EL (cell line): ENCODE measurements around the gene RABEP1.
A peak's percentile ranks its signal among the peaks of the same experiment; 100 is the strongest.

Experiments
- DNase-seq: peaks from one replicate; pipeline ENCODE4 v3.0.0-alpha.2; 2016

RABEP1 gene

GRCh38 chr17:5269241-5269960 is 12.7 kb upstream of the RABEP1 start:
- no peak for DNase-seq

GRCh38 chr17:5272322-5272721 is 9.8 kb upstream of the RABEP1 start:
- no peak for DNase-seq

GRCh38 chr17:5282642-5283217 is 646 bp downstream of the RABEP1 start:
- peak; percentile 23 for DNase-seq

GRCh38 chr17:5283571-5284315 is 1.7 kb downstream of the RABEP1 start:
- DNase-seq: no peak

GRCh38 chr17:5284681-5285080 is 2.6 kb downstream of the RABEP1 start:
- DNase-seq: no peak

GRCh38 chr17:5286846-5287245 is 4.8 kb downstream of the RABEP1 start:
- peak; percentile 78 for DNase-seq

- DNase-seq: no peak
Measured at GRCh38 chr17:5291683-5292350, 9.7 kb downstream of the RABEP1 start.

GRCh38 chr17:5297245-5297644 is 15.2 kb downstream of the RABEP1 start:
- DNase-seq: no peak

- DNase-seq: no peak
Measured at GRCh38 chr17:5299383-5299782, 17.3 kb downstream of the RABEP1 start.

- no peak for DNase-seq
Measured at GRCh38 chr17:5304636-5305035, 22.6 kb downstream of the RABEP1 start.

- DNase-seq: no peak
Measured at GRCh38 chr17:5309851-5310250, 27.8 kb downstream of the RABEP1 start.

GRCh38 chr17:5325851-5326250 is 43.8 kb downstream of the RABEP1 start:
- DNase-seq: no peak

- DNase-seq: no peak
Measured at GRCh38 chr17:5329784-5330557, 47.9 kb downstream of the RABEP1 start.

GRCh38 chr17:5330981-5331380 is 48.9 kb downstream of the RABEP1 start:
- DNase-seq: peak; percentile 13

GRCh38 chr17:5331506-5331905 is 49.4 kb downstream of the RABEP1 start:
- peak; percentile 39 for DNase-seq

GRCh38 chr17:5344914-5345313 is 62.8 kb downstream of the RABEP1 start:
- DNase-seq: no peak

- DNase-seq: no peak
Measured at GRCh38 chr17:5352681-5353289, 70.7 kb downstream of the RABEP1 start.

- no peak for DNase-seq
Measured at GRCh38 chr17:5354310-5354709, 72.2 kb downstream of the RABEP1 start.

- DNase-seq: no peak
Measured at GRCh38 chr17:5354886-5355415, 72.9 kb downstream of the RABEP1 start.

GRCh38 chr17:5355421-5356129 is 73.5 kb downstream of the RABEP1 start:
- DNase-seq: no peak

GRCh38 chr17:5361426-5361825 is 79.3 kb downstream of the RABEP1 start:
- no peak for DNase-seq
